ENCODE data around the gene XRCC3.

The XRCC3 gene

GRCh38 chr14:103738701-103739451 is 23.6 kb upstream of the XRCC3 start:
- no peak for DNase-seq (ENCODE audit: low read depth)

GRCh38 chr14:103738166-103738565 is 22.9 kb upstream of the XRCC3 start:
- no peak for DNase-seq (ENCODE audit: low read depth)

- DNase-seq (ENCODE audit: low read depth), result no peak
Observed at GRCh38 chr14:103737432-103738045, 22.3 kb upstream of the XRCC3 start.

GRCh38 chr14:103736546-103737431 is 21.5 kb upstream of the XRCC3 start:
- no peak for DNase-seq (ENCODE audit: low read depth)

- DNase-seq (ENCODE audit: low read depth), result no peak
Observed at GRCh38 chr14:103735815-103736545, 20.7 kb upstream of the XRCC3 start.

- no peak for DNase-seq (ENCODE audit: low read depth)
Observed at GRCh38 chr14:103735439-103735814, 20.2 kb upstream of the XRCC3 start.

- no peak for DNase-seq (ENCODE audit: low read depth)
Observed at GRCh38 chr14:103735022-103735421, 19.8 kb upstream of the XRCC3 start.

- DNase-seq (ENCODE audit: low read depth), result no peak
Observed at GRCh38 chr14:103734081-103734888, 19.0 kb upstream of the XRCC3 start.

- DNase-seq (ENCODE audit: low read depth), result peak; percentile 66
Observed at GRCh38 chr14:103733651-103734050, 18.4 kb upstream of the XRCC3 start.

GRCh38 chr14:103732868-103733620 is 17.8 kb upstream of the XRCC3 start:
- DNase-seq (ENCODE audit: low read depth), result no peak

- no peak for DNase-seq (ENCODE audit: low read depth)
Observed at GRCh38 chr14:103731916-103732867, 16.9 kb upstream of the XRCC3 start.

GRCh38 chr14:103731481-103731880 is 16.2 kb upstream of the XRCC3 start:
- no peak for DNase-seq (ENCODE audit: low read depth)

- no peak for DNase-seq (ENCODE audit: low read depth)
Observed at GRCh38 chr14:103730490-103731035, 15.3 kb upstream of the XRCC3 start.

GRCh38 chr14:103729496-103730448 is 14.5 kb upstream of the XRCC3 start:
- DNase-seq (ENCODE audit: low read depth), result no peak

GRCh38 chr14:103728721-103729120 is 13.5 kb upstream of the XRCC3 start:
- DNase-seq (ENCODE audit: low read depth), result no peak

GRCh38 chr14:103728141-103728540 is 12.9 kb upstream of the XRCC3 start:
- DNase-seq (ENCODE audit: low read depth), result no peak

- no peak for DNase-seq (ENCODE audit: low read depth)
Observed at GRCh38 chr14:103727313-103727980, 12.2 kb upstream of the XRCC3 start.
